Endothelial cell of umbilical vein (primary cell): ENCODE results near the gene RPS17.

ENCODE experiments used
- POLR2A ChIP-seq: IDR thresholded peaks from 2 replicates; pipeline ENCODE4 v1.6.1; 2012; ENCODE audit warnings: low read depth, mild to moderate bottlenecking, control low read depth, low read length
- TF ChIP-seq, protein P1 (sequence below), 2 donors: IDR thresholded peaks; 1 replicate in 1 of 2; 2 replicates in 1 of 2; pipeline ENCODE4 v1.5.1; 2011; ENCODE audit warnings: low read length in 2 of 2, mild to moderate bottlenecking in 2 of 2, moderate library complexity in 2 of 2, control low read depth in 1 of 2, inconsistent platforms in 1 of 2, low read depth in 1 of 2; ENCODE audit not compliant: insufficient read depth in 1 of 2; ENCODE audit errors: extremely low read depth in 1 of 2

DNA sequence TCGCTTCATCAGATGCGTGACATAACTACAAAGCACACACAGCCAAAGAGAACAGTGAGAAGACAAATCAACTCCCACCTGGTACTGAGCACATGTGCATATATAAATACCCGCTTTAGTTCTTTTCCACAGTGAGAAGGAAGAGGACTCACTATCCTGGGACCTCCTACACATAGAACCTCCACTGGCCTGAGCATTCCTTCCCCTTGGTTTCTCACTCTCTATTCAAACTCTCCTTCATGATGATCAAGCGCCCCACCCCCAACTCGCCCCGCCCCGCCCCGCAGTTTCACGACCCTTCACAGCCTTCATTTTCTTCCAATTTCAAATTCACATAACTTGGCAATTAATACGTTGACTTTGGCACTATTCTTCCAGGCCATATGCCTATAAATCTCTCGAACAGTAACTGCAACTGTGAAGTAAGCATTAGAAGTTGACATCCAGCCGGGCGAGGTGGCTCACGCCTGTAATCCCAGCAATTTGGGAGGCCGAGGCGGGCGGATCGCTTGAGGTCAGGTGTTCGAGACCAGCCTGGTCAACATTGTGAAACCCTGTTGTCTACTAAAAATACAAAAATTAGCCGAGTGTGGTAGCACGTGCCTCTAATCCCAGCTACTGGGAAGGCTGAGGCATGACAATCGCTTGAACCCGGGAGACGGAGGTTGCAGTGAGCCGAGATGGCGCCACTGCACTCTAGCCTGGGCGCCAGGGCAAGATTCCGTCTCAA, 1.1 kb downstream of the RPS17 start:
- TF ChIP-seq, protein P1, sequence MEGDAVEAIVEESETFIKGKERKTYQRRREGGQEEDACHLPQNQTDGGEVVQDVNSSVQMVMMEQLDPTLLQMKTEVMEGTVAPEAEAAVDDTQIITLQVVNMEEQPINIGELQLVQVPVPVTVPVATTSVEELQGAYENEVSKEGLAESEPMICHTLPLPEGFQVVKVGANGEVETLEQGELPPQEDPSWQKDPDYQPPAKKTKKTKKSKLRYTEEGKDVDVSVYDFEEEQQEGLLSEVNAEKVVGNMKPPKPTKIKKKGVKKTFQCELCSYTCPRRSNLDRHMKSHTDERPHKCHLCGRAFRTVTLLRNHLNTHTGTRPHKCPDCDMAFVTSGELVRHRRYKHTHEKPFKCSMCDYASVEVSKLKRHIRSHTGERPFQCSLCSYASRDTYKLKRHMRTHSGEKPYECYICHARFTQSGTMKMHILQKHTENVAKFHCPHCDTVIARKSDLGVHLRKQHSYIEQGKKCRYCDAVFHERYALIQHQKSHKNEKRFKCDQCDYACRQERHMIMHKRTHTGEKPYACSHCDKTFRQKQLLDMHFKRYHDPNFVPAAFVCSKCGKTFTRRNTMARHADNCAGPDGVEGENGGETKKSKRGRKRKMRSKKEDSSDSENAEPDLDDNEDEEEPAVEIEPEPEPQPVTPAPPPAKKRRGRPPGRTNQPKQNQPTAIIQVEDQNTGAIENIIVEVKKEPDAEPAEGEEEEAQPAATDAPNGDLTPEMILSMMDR (IDR thresholded peaks at IDR 0.05; ENCODE audit: extremely low read depth in 1 of 2, insufficient read depth in 1 of 2, low read depth in 1 of 2, low read length in 2 of 2): no peak
- TF ChIP-seq POLR2A: no peak
